WERI-Rb-1 (cell line): ENCODE measurements around the gene RRBP1.

Experiments
- DNase-seq: peaks from one replicate; pipeline ENCODE4 v3.0.0-alpha.2; 2020
- H3K27ac ChIP-seq: fragments of 250-450 bp; sonication (Bioruptor Pico); 2 replicates; pipeline ENCODE4 v1.5.1; 2020; ENCODE audit warnings: mild to moderate bottlenecking, moderate library complexity
- H3K27me3 ChIP-seq: fragments of 250-450 bp; sonication (Bioruptor Pico); 2 replicates; pipeline ENCODE4 v1.5.1; 2021; ENCODE audit warnings: mild to moderate bottlenecking, low read depth, moderate library complexity; ENCODE audit not compliant: insufficient read depth, severe bottlenecking
- H3K36me3 ChIP-seq: fragments of 250-450 bp; sonication (Bioruptor Pico); 2 replicates; pipeline ENCODE4 v1.5.1; 2020; ENCODE audit warnings: mild to moderate bottlenecking, moderate library complexity
- H3K4me3 ChIP-seq: 2 replicates; pipeline ENCODE4 v1.5.1; 2011; ENCODE audit warnings: low read depth, mild to moderate bottlenecking, control low read depth, low read length
- H3K9me3 ChIP-seq: fragments of 250-450 bp; sonication (Bioruptor Pico); 2 replicates; pipeline ENCODE4 v1.5.1; 2021; ENCODE audit warnings: mild to moderate bottlenecking, moderate library complexity; ENCODE audit not compliant: severe bottlenecking
- TF ChIP-seq, protein P1 (sequence below): IDR thresholded peaks from 2 replicates; pipeline ENCODE4 v1.5.1; 2011; ENCODE audit warnings: low read depth, mild to moderate bottlenecking, control low read depth, inconsistent platforms, low read length

RRBP1 gene

DNA sequence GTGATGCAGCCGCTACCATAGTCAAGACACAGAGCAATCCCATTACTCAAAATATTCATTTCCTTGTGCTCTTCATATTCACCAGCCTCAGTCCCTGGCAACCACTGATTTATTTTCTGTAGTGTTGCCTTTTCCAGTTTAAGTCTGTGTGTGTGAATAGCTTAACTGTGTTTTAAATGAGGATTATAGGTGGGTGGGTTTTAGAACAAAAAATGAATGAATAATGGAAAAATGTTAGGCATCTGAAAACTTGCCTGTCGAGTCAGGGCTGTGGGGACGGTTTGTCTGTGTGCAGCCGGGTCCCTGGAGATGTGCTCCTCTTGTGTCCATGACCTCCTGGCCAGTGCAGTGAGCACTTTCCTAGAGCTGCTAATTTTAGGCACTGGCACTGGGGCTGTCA lies 44.9 kb upstream of the RRBP1 start:
- no peak for DNase-seq
- Histone ChIP-seq H3K27me3 (no peaks in the 10 kb centered on the region), H3K4me3 (no peak overlapping the region), H3K27ac (no peak overlapping the region), H3K9me3 (no peaks in the 10 kb centered on the region), H3K36me3 (no peaks in the 10 kb centered on the region)
- TF ChIP-seq, protein P1, sequence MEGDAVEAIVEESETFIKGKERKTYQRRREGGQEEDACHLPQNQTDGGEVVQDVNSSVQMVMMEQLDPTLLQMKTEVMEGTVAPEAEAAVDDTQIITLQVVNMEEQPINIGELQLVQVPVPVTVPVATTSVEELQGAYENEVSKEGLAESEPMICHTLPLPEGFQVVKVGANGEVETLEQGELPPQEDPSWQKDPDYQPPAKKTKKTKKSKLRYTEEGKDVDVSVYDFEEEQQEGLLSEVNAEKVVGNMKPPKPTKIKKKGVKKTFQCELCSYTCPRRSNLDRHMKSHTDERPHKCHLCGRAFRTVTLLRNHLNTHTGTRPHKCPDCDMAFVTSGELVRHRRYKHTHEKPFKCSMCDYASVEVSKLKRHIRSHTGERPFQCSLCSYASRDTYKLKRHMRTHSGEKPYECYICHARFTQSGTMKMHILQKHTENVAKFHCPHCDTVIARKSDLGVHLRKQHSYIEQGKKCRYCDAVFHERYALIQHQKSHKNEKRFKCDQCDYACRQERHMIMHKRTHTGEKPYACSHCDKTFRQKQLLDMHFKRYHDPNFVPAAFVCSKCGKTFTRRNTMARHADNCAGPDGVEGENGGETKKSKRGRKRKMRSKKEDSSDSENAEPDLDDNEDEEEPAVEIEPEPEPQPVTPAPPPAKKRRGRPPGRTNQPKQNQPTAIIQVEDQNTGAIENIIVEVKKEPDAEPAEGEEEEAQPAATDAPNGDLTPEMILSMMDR = no peak

DNA sequence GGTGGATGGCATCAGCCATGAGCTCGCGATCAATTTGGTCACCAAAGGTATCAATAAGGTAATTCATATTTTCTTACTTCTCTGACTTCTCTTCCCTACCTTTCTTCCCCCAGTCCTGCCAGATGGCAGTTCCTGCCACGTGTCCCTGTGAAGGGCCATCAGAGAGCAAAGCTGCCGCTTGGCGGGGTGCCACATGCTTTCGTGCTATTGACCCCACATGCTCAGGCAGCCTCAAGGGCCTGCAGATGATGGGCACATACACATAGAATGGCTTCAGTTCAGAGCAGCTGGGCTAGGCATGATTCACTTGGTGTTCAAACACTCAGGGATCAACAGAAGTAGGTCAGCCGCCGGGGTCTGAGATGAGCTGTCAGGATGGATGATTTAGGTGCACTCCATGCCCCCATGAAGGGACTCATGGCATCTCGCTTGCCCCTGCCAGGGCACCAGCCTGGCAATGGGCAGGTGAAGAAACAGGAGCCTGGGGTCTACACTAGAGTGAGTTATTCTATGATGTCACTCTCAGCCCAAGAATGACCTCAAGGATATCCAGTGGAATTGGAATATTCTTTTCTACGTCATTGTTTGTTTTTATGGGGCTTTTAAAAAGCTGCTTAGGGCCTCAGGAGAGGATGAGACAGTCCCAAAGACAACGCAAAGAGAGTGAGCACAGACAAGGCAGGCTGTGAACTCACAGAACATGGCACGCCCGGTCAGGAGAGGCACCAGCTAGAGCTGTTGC lies 43.2 kb upstream of the RRBP1 start:
- Histone ChIP-seq H3K27ac (peak overlapping the region; percentile 3; the same call in 1 of the 2 replicates), H3K4me3 (no peak overlapping the region), H3K27me3 (no peaks in the 10 kb centered on the region), H3K36me3 (no peaks in the 10 kb centered on the region), H3K9me3 (no peaks in the 10 kb centered on the region)
- peak; percentile 66 for DNase-seq
- TF ChIP-seq, protein P1 = no peak

DNA sequence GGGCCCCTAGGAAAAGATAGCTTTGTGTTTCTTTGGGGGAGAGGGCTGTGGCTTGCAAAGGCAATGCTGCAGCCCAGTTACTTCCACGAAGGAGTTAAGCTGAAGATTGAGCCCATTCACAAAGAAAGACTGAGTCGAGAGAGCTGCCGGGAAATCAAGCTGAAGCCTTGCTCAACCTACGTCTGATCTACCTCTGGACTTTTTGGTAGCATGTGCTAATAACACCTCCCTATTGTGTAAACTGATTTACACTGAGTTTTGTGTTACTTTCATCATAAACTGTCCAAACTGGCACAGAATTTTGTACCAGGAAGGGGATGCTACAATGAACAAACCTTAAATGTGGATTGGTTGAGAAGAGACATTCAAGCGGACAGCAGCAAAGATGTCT lies 41.3 kb upstream of the RRBP1 start:
- no peaks in the 10 kb centered on the region for H3K9me3 ChIP-seq
- no peaks in the 10 kb centered on the region for H3K27me3 ChIP-seq
- TF ChIP-seq, protein P1 = no peak
- no peak overlapping the region for H3K4me3 ChIP-seq
- no peak overlapping the region for H3K27ac ChIP-seq
- DNase-seq = no peak
- H3K36me3 ChIP-seq = no peaks in the 10 kb centered on the region

DNA sequence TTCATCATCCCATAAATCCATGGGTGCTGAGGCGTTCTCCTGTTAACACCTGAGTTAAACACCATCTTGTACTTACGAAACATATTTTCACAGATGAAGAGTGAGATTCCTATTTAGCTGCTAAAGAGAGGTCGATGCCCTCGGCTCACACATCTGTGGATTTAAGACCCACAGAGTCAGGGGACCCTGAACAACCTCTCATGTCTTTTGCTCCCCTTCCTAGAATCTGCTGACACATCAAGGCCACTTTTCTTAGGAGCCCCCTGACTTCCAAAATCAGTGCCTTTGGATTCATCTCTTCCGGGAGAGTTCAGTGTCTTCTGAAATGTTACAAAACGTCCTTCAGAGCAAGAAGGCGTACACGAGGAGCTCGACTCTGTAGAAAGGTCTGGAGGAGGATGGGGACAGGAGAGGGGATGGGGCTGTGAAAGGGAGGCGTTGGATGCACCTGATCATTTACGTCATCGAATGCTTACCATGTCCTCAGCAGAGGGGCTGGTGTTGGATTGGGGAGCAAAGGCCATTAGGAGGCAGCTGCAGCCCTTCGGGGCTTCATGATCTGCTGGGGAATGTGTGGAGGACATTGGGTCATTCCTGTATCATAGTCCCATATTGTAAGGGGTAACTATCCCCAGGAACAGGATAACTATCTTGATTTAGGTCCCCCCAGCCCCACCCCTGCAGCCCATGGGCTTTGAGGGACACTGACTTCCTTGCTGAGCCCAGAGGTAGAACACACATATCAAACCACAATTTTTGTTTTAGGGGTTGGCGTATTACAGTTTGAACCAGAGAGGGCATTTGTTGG lies 40.7 kb upstream of the RRBP1 start:
- TF ChIP-seq, protein P1 = no peak
- H3K27me3 ChIP-seq = no peaks in the 10 kb centered on the region
- no peak for DNase-seq

DNA sequence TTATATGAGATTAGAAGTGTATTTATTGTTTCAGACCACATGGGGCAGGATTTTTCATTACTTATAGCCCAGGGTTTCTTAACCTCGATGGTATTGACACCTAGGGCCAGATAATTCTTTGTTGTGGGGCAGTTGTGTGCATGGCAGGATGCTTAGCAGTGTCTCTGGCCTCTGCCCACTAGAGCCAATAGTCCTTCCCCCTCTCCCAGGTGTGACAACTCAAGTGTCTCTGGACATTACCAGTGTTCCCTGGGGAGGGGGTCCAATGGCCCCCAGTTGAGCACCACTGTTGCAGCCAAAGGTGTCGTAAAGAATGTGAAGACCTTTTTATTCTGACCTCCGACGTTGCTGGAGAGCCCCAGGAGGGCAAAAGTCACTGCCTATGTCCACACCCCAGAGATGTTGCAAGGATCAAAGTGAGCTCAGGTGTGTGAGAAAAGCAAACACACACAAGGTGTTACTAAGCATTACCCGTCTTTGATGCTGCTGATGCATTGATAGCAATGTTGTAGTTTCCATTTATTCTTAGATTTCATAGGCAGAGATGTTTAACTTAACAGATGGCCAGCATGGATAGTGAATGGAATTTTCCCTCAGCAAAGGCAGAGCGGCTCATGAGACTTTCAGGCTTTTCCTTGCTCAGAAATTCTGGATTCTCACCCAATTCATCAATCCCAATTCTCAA lies 39.9 kb upstream of the RRBP1 start:
- TF ChIP-seq, protein P1 = no peak
- H3K4me3 ChIP-seq = no peak overlapping the region
- no peak overlapping the region for H3K27ac ChIP-seq
- no peaks in the 10 kb centered on the region for H3K36me3 ChIP-seq
- no peaks in the 10 kb centered on the region for H3K27me3 ChIP-seq
- no peaks in the 10 kb centered on the region for H3K9me3 ChIP-seq
- DNase-seq = no peak

More for the DNA sequence above, 40.7 kb upstream of the RRBP1 start:
- Histone ChIP-seq H3K27ac (no peak overlapping the region), H3K4me3 (no peak overlapping the region), H3K9me3 (no peaks in the 10 kb centered on the region), H3K36me3 (no peaks in the 10 kb centered on the region)
